GM12875 (cell line): ENCODE results near the gene IZUMO4.
"Not testable (repeated sequence)": the region's sequence is repeated elsewhere in the genome, so short reads cannot be mapped to it uniquely, and the experiment has no call there.

ENCODE experiments used
- H3K4me3 ChIP-seq: one replicate; pipeline ENCODE4 v1.5.1; 2011; ENCODE audit warnings: low read depth, low read length, control low read depth
- CTCF ChIP-seq: IDR thresholded peaks from 2 replicates; pipeline ENCODE4 v1.5.1; 2011; ENCODE audit warnings: low read depth, mild to moderate bottlenecking, control low read depth, inconsistent platforms, low read length, moderate library complexity, borderline replicate concordance; ENCODE audit not compliant: insufficient read depth

Gene IZUMO4

GRCh38 chr19:2129892-2130770 is 33.4 kb downstream of the IZUMO4 start:
- H3K4me3 ChIP-seq, result no peak overlapping the region
- no peak for TF ChIP-seq CTCF

GRCh38 chr19:2131012-2131975 is 34.6 kb downstream of the IZUMO4 start:
- not testable (repeated sequence) for H3K4me3 ChIP-seq

GRCh38 chr19:2132191-2132590 is 35.5 kb downstream of the IZUMO4 start:
- H3K4me3 ChIP-seq, result no peak overlapping the region
- TF ChIP-seq CTCF, result no peak

- TF ChIP-seq CTCF, result no peak
- no peak overlapping the region for H3K4me3 ChIP-seq
Observed at GRCh38 chr19:2132731-2133490, 36.2 kb downstream of the IZUMO4 start.

GRCh38 chr19:2135474-2136402 is 39.0 kb downstream of the IZUMO4 start:
- no peak for TF ChIP-seq CTCF
- no peak overlapping the region for H3K4me3 ChIP-seq

GRCh38 chr19:2136796-2137195 is 40.1 kb downstream of the IZUMO4 start:
- no peak for TF ChIP-seq CTCF
- H3K4me3 ChIP-seq, result no peak overlapping the region
